ENCODE measurements around the gene TRIM3. TPM values are rescaled to one million over a fixed set of nuclear protein-coding genes. Genes with fewer than 3 reads are reported as not detected.

TRIM3 gene
- total RNA-seq, 4 donors from 2014 or later = 19.2 to 24.1 (median 22.4) TPM

- no peak for DNase-seq (ENCODE audit: low spot score in 2 of 2)
- 79 to 87% methylated on average over 1 of the region's 1 CpG for WGBS, 2 donors
- intact Hi-C loops (cut with DNase I; ENCODE audit: low total_unique reads) = no loop called here
- no peak for TF ChIP-seq CTCF (IDR thresholded peaks at IDR 0.05)
- no peak for TF ChIP-seq POLR2A (IDR thresholded peaks at IDR 0.05)
- H3K4me3 ChIP-seq (ENCODE audit: low read depth, poor library complexity, severe bottlenecking) = no peak overlapping the region
Measured at GRCh38 chr11:6459099-6459450, 14.7 kb downstream of the TRIM3 start.

DNA sequence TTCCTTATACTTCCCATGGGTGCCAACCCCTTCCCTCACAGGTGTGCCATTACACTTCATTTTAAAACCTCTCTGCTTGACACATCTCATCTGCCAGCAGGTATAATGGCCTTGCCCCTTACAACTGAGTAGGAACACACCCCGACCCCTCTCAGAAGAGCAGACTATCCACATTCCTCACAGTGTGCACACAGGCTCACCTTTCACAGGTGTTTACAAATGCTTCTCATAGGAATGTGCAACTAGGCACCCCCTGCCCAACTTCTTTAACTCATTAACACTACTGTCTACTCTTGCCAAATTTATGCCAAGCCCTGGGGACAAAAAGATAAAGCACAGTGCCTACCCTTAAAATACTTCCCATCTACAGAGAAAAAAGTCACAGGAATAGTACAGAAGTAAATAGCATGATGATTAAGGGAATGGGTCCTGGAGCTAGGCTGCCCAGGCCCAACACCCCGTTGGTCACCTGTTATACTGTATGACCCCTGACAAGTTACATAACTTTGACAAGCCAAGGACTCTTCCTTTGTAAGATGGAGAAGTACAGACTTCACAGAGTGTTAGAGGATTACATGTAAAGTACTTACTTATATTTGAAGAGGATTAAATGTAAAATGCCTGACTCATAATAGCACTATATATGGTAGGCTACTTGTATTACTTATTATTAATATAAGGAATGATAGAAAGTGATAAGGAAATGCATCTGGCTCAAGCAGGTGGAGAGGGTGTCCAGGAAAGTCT lies 15.2 kb downstream of the TRIM3 start:
- TF ChIP-seq CTCF (IDR thresholded peaks at IDR 0.05) (no peak), POLR2A (IDR thresholded peaks at IDR 0.05) (no peak)
- DNase-seq (ENCODE audit: low spot score in 2 of 2) = no peak
- intact Hi-C loops (cut with DNase I; ENCODE audit: low total_unique reads) = no loop called here
- H3K4me3 ChIP-seq (ENCODE audit: low read depth, poor library complexity, severe bottlenecking) = no peak overlapping the region
- 69 to 85% methylated on average over 2 of the region's 2 CpGs for WGBS, 2 donors

DNA sequence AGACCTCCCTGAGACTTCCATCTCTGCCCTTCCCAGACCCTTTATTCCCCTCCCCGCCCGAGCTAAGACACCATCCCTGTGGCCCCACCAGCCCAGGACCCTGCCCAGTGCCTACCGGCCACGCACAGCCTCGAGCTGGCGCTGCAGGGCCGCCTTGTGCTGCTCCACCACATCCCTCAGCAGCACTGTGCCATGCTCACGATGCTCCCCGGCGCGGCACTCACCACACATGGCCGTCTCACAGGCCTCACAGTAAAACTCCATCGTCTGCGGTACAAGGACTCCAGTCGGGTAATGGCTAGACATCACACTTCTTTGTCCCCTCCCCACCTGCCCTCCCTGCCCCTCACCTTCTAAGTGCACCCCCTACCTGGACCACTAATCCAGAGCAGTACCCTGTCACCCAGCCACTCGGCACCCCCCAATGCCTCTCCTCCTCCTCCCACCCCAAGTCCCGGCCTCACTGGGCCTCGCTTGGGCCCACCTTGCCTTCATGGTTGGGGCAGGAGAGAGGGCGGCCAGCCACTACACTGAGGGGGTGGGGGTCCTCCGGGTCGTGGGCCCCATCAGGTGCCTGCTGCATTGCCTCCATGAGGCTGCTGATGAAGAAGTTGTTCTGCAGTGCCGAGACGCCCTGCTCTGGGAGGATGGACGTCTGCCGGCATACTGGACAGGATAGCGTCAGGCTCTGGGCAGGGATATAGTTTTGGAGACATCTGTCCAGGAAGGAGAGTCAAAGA lies 16.0 kb downstream of the TRIM3 start:
- intact Hi-C loops (cut with DNase I; ENCODE audit: low total_unique reads) = no loop called here
- DNase-seq (ENCODE audit: low spot score in 2 of 2) = no peak
- 94 to 95% methylated on average over 23 to 26 of the region's 26 CpGs for WGBS, 2 donors
- TF ChIP-seq CTCF (IDR thresholded peaks at IDR 0.05) = no peak
- TF ChIP-seq POLR2A (IDR thresholded peaks at IDR 0.05) = no peak
- no peak overlapping the region for H3K4me3 ChIP-seq (ENCODE audit: low read depth, poor library complexity, severe bottlenecking)

- no peak for TF ChIP-seq CTCF (IDR thresholded peaks at IDR 0.05)
- no peak for TF ChIP-seq POLR2A (IDR thresholded peaks at IDR 0.05)
- no peak for DNase-seq (ENCODE audit: low spot score in 2 of 2)
- WGBS, 2 donors = 95% methylated on average over 43 to 54 of the region's 56 CpGs
- H3K4me3 ChIP-seq (ENCODE audit: low read depth, poor library complexity, severe bottlenecking) = no peak overlapping the region
- intact Hi-C loops (cut with DNase I; ENCODE audit: low total_unique reads) = no loop called here
Measured at GRCh38 chr11:6456361-6457073, 17.2 kb downstream of the TRIM3 start.

DNA sequence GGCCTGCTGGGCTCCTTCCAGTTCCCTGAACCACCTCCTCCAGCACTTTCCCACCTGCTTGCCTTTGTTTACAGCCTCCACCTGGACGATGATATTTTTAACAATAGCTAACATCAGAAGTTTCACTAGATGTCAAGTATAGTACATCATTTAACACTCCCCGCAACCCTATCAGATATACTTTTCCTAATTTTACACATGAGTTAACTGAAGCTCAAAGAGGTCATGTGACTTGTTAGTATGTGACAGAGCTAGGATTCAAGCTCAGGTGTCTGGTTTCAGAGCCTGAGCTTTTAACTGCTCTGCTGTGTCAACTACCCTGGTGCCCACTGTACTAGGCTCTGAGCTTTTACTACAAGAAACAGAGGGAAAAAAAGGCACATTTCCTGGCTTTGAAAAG lies 18.7 kb downstream of the TRIM3 start:
- TF ChIP-seq POLR2A (IDR thresholded peaks at IDR 0.05) = no peak
- no peak for TF ChIP-seq CTCF (IDR thresholded peaks at IDR 0.05)
- intact Hi-C loops (cut with DNase I; ENCODE audit: low total_unique reads) = no loop called here
- H3K4me3 ChIP-seq (ENCODE audit: low read depth, poor library complexity, severe bottlenecking) = no peak overlapping the region
- 84 to 85% methylated on average over 2 of the region's 2 CpGs for WGBS, 2 donors
- no peak for DNase-seq (ENCODE audit: low spot score in 2 of 2)
